ENCODE results near the gene CALD1.

CALD1 gene

GRCh38 chr7:134789967-134790685 lies 10.7 kb downstream of the CALD1 start:
- H3K4me3 ChIP-seq (ENCODE audit: low read depth, low read length), result no peak overlapping the region
- no peak for DNase-seq (ENCODE audit: low read depth)
- in situ Hi-C loops (cut with HindIII; ENCODE audit: low sequenced_read_pairs), result no loop called here
- TF ChIP-seq, protein P1, sequence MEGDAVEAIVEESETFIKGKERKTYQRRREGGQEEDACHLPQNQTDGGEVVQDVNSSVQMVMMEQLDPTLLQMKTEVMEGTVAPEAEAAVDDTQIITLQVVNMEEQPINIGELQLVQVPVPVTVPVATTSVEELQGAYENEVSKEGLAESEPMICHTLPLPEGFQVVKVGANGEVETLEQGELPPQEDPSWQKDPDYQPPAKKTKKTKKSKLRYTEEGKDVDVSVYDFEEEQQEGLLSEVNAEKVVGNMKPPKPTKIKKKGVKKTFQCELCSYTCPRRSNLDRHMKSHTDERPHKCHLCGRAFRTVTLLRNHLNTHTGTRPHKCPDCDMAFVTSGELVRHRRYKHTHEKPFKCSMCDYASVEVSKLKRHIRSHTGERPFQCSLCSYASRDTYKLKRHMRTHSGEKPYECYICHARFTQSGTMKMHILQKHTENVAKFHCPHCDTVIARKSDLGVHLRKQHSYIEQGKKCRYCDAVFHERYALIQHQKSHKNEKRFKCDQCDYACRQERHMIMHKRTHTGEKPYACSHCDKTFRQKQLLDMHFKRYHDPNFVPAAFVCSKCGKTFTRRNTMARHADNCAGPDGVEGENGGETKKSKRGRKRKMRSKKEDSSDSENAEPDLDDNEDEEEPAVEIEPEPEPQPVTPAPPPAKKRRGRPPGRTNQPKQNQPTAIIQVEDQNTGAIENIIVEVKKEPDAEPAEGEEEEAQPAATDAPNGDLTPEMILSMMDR (IDR thresholded peaks at IDR 0.05; ENCODE audit: low read depth, low read length, missing control alignments), result no peak

GRCh38 chr7:134792968-134793367 lies 13.5 kb downstream of the CALD1 start:
- no peak for DNase-seq (ENCODE audit: low read depth)
- TF ChIP-seq, protein P1 (IDR thresholded peaks at IDR 0.05; ENCODE audit: low read depth, low read length, missing control alignments), result no peak
- no peak overlapping the region for H3K4me3 ChIP-seq (ENCODE audit: low read depth, low read length)
- in situ Hi-C loops (cut with HindIII; ENCODE audit: low sequenced_read_pairs), result no loop called here

DNA sequence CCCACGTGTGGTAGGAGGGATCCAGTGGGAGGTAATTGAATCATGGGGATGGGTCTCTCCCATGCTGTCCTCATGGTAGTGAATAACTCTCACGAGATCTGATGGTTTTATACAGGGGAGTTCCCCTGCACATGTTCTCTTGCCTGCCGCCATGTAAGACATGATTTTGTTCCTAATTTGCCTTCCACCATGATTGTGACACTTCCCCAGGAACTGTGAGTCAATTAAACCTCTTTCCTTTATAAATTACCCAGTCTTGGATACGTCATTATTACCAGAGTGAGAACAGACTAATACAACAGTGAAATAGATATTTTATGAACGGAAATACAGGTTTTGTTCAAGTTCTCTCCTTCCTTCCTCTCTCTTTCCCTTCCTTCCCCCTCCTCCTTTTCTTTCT lies 15.8 kb downstream of the CALD1 start:
- TF ChIP-seq, protein P1 (IDR thresholded peaks at IDR 0.05; ENCODE audit: low read depth, low read length, missing control alignments), result no peak
- in situ Hi-C loops (cut with HindIII; ENCODE audit: low sequenced_read_pairs), result no loop called here
- no peak for DNase-seq (ENCODE audit: low read depth)
- H3K4me3 ChIP-seq (ENCODE audit: low read depth, low read length), result no peak overlapping the region

DNA sequence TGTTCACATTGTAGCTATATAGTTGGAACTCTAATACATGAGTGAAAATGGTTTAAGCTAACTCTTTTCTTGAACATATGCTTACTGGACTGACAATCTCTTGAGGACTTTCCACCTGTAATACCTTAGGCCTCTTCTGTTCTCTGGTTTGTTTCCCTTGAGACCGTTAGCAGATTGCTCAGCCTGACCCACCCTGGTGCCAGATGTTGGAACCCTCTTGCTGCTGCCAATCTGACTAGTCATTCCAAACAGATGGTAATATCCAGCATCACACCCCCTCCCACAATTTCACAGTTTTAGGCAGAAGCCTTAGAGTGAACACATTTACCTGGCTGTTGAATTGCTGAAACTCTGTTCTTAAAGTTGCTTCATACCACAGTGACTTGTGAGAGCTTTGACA lies 18.7 kb downstream of the CALD1 start:
- DNase-seq (ENCODE audit: low read depth), result no peak
- H3K4me3 ChIP-seq (ENCODE audit: low read depth, low read length), result no peak overlapping the region
- TF ChIP-seq, protein P1 (IDR thresholded peaks at IDR 0.05; ENCODE audit: low read depth, low read length, missing control alignments), result no peak
- in situ Hi-C loops (cut with HindIII; ENCODE audit: low sequenced_read_pairs), result no loop called here

- H3K4me3 ChIP-seq (ENCODE audit: low read depth, low read length), result no peak overlapping the region
- DNase-seq (ENCODE audit: low read depth), result no peak
- in situ Hi-C loops (cut with HindIII; ENCODE audit: low sequenced_read_pairs), result no loop called here
- TF ChIP-seq, protein P1 (IDR thresholded peaks at IDR 0.05; ENCODE audit: low read depth, low read length, missing control alignments), result no peak
These were observed 19.9 kb downstream of the CALD1 start for GRCh38 chr7:134799377-134799776.

GRCh38 chr7:134802762-134803161 lies 23.3 kb downstream of the CALD1 start:
- TF ChIP-seq, protein P1 (IDR thresholded peaks at IDR 0.05; ENCODE audit: low read depth, low read length, missing control alignments), result no peak
- H3K4me3 ChIP-seq (ENCODE audit: low read depth, low read length), result no peak overlapping the region
- in situ Hi-C loops (cut with HindIII; ENCODE audit: low sequenced_read_pairs), result no loop called here
- no peak for DNase-seq (ENCODE audit: low read depth)

All from astrocyte of the cerebellum (primary cell).